Measurements from ENCODE around the gene FNDC1. TPM values are rescaled to one million over a fixed set of nuclear protein-coding genes. Genes with fewer than 3 reads are reported as not detected.
"Not testable (repeated sequence)": the region's sequence is repeated elsewhere in the genome, so short reads cannot be mapped to it uniquely, and the experiment has no call there.

FNDC1 gene
- not detected for total RNA-seq

- peak; percentile 42 for DNase-seq
Measured at GRCh38 chr6:159169193-159169555, at the start of gene FNDC1. Gene FNDC1, plus strand, starts transcription at chr6:159169400. Its CDS starts 197 bp downstream, at chr6:159169597.

GRCh38 chr6:159119791-159120190, 49.4 kb upstream of the FNDC1 start:
- DNase-seq = no peak

- no peak for DNase-seq
Measured at GRCh38 chr6:159121486-159121885, 47.7 kb upstream of the FNDC1 start.

GRCh38 chr6:159122453-159122852, 46.7 kb upstream of the FNDC1 start:
- no peak for DNase-seq

- not testable (repeated sequence) for DNase-seq
Measured at GRCh38 chr6:159123831-159124230, 45.4 kb upstream of the FNDC1 start.

- no peak for DNase-seq
Measured at GRCh38 chr6:159125014-159125609, 44.1 kb upstream of the FNDC1 start.

- no peak for DNase-seq
Measured at GRCh38 chr6:159125951-159126352, 43.2 kb upstream of the FNDC1 start.

- DNase-seq = no peak
Measured at GRCh38 chr6:159126590-159126989, 42.6 kb upstream of the FNDC1 start.

- no peak for DNase-seq
Measured at GRCh38 chr6:159127701-159128100, 41.5 kb upstream of the FNDC1 start.

- no peak for DNase-seq
Measured at GRCh38 chr6:159128978-159129377, 40.2 kb upstream of the FNDC1 start.

GRCh38 chr6:159130846-159131245, 38.4 kb upstream of the FNDC1 start:
- DNase-seq = no peak

- DNase-seq = no peak
Measured at GRCh38 chr6:159131709-159132108, 37.5 kb upstream of the FNDC1 start.

- no peak for DNase-seq
Measured at GRCh38 chr6:159132664-159133063, 36.5 kb upstream of the FNDC1 start.

- DNase-seq = peak; percentile 66
Measured at GRCh38 chr6:159134701-159135364, 34.4 kb upstream of the FNDC1 start.

- no peak for DNase-seq
Measured at GRCh38 chr6:159137676-159138075, 31.5 kb upstream of the FNDC1 start.

GRCh38 chr6:159142531-159142930, 26.7 kb upstream of the FNDC1 start:
- no peak for DNase-seq

GRCh38 chr6:159148641-159149040, 20.6 kb upstream of the FNDC1 start:
- DNase-seq = no peak

GRCh38 chr6:159149641-159150040, 19.6 kb upstream of the FNDC1 start:
- no peak for DNase-seq

- DNase-seq = no peak
Measured at GRCh38 chr6:159151266-159151855, 17.8 kb upstream of the FNDC1 start.

- no peak for DNase-seq
Measured at GRCh38 chr6:159152041-159152440, 17.2 kb upstream of the FNDC1 start.

GRCh38 chr6:159152782-159153181, 16.4 kb upstream of the FNDC1 start:
- no peak for DNase-seq

- no peak for DNase-seq
Measured at GRCh38 chr6:159155679-159156078, 13.5 kb upstream of the FNDC1 start.

GRCh38 chr6:159156089-159156488, 13.1 kb upstream of the FNDC1 start:
- no peak for DNase-seq

- DNase-seq = no peak
Measured at GRCh38 chr6:159157431-159157830, 11.8 kb upstream of the FNDC1 start.

Measured in effector CD4-positive, alpha-beta T cell (primary cell).